ENCODE results near the gene WDHD1.
"Not testable (repeated sequence)": the region's sequence is repeated elsewhere in the genome, so short reads cannot be mapped to it uniquely, and the experiment has no call there.

Gene WDHD1

GRCh38 chr14:55047301-55048053, 20.6 kb upstream of the WDHD1 start:
- no peak for DNase-seq (ENCODE audit: low spot score)
- in situ Hi-C loops (cut with MboI; ENCODE audit: low pct_unique_long_range_greater_than_20kb, low sequenced_read_pairs, unreplicated experiment): no loop called here
- TF ChIP-seq CTCF (IDR thresholded peaks at IDR 0.05; ENCODE audit: extremely low read depth, insufficient read depth, missing control alignments): no peak

- DNase-seq (ENCODE audit: low spot score): no peak
- in situ Hi-C loops (cut with MboI; ENCODE audit: low pct_unique_long_range_greater_than_20kb, low sequenced_read_pairs, unreplicated experiment): no loop called here
- TF ChIP-seq CTCF (IDR thresholded peaks at IDR 0.05; ENCODE audit: extremely low read depth, insufficient read depth, missing control alignments): no peak
Observed at GRCh38 chr14:55045087-55045486, 18.2 kb upstream of the WDHD1 start.

- DNase-seq (ENCODE audit: low spot score): no peak
- in situ Hi-C loops (cut with MboI; ENCODE audit: low pct_unique_long_range_greater_than_20kb, low sequenced_read_pairs, unreplicated experiment): no loop called here
- no peak for TF ChIP-seq CTCF (IDR thresholded peaks at IDR 0.05; ENCODE audit: extremely low read depth, insufficient read depth, missing control alignments)
Observed at GRCh38 chr14:55043528-55043927, 16.6 kb upstream of the WDHD1 start.

- TF ChIP-seq CTCF (IDR thresholded peaks at IDR 0.05; ENCODE audit: extremely low read depth, insufficient read depth, missing control alignments): no peak
- in situ Hi-C loops (cut with MboI; ENCODE audit: low pct_unique_long_range_greater_than_20kb, low sequenced_read_pairs, unreplicated experiment): no loop called here
- DNase-seq (ENCODE audit: low spot score): no peak
Observed at GRCh38 chr14:55038708-55039107, 11.8 kb upstream of the WDHD1 start.

- in situ Hi-C loops (cut with MboI; ENCODE audit: low pct_unique_long_range_greater_than_20kb, low sequenced_read_pairs, unreplicated experiment); DNase-seq (ENCODE audit: low spot score): not testable (repeated sequence)
Observed at GRCh38 chr14:55037995-55038394, 11.1 kb upstream of the WDHD1 start.

- TF ChIP-seq CTCF (IDR thresholded peaks at IDR 0.05; ENCODE audit: extremely low read depth, insufficient read depth, missing control alignments): no peak
- in situ Hi-C loops (cut with MboI; ENCODE audit: low pct_unique_long_range_greater_than_20kb, low sequenced_read_pairs, unreplicated experiment): no loop called here
Observed at GRCh38 chr14:55031190-55031589, 4.3 kb upstream of the WDHD1 start.

GRCh38 chr14:55028476-55028875, 1.6 kb upstream of the WDHD1 start:
- no peak for DNase-seq (ENCODE audit: low spot score)
- no peak for TF ChIP-seq CTCF (IDR thresholded peaks at IDR 0.05; ENCODE audit: extremely low read depth, insufficient read depth, missing control alignments)
- in situ Hi-C loops (cut with MboI; ENCODE audit: low pct_unique_long_range_greater_than_20kb, low sequenced_read_pairs, unreplicated experiment): no loop called here

More at GRCh38 chr14:55031190-55031589, 4.3 kb upstream of the WDHD1 start:
- DNase-seq (ENCODE audit: low spot score): no peak
